GM12891 (cell line): ENCODE data around the gene KIR3DL3.
"Not testable (repeated sequence)": the region's sequence is repeated elsewhere in the genome, so short reads cannot be mapped to it uniquely, and the experiment has no call there.

Experiments
- DNase-seq: peaks from one replicate; pipeline ENCODE4 v3.0.0; 2011; ENCODE audit warnings: low spot score; ENCODE audit not compliant: insufficient read length
- FAIRE-seq: peaks from 2 replicates; lab custom pipeline; 2011; peaks lifted over from hg19 to GRCh38; lab: Jason Lieb, UNC
- PAX5 ChIP-seq: IDR thresholded peaks from 2 replicates; pipeline ENCODE4 v1.6.1; 2011; ENCODE audit warnings: low read length, moderate library complexity, mild to moderate bottlenecking; ENCODE audit not compliant: insufficient read depth, severe bottlenecking
- POLR2A ChIP-seq: IDR thresholded peaks from 2 replicates; pipeline ENCODE4 v1.6.1; 2011; ENCODE audit warnings: low read depth, low read length, control low read depth
- POLR2AphosphoS5 ChIP-seq: IDR thresholded peaks from 2 replicates; pipeline ENCODE4 v1.6.1; 2011; ENCODE audit warnings: low read depth, low read length, control low read depth
- POU2F2 ChIP-seq: IDR thresholded peaks from 2 replicates; pipeline ENCODE4 v1.6.1; 2011; ENCODE audit warnings: low read depth, mild to moderate bottlenecking, control low read depth, low read length, moderate library complexity
- SPI1 ChIP-seq: IDR thresholded peaks from 2 replicates; pipeline ENCODE4 v1.6.1; 2011; ENCODE audit warnings: low read depth, low read length, control low read depth
- TAF1 ChIP-seq: IDR thresholded peaks from 2 replicates; pipeline ENCODE4 v1.6.1; 2011; ENCODE audit warnings: low read depth, low read length, control low read depth

KIR3DL3 gene

GRCh38 chr19:54704928-54705327 is 19.3 kb upstream of the KIR3DL3 start:
- DNase-seq (no peak), FAIRE-seq (no peak)
- TF ChIP-seq POU2F2: no peak
- no peak for TF ChIP-seq TAF1
- TF ChIP-seq PAX5: no peak
- TF ChIP-seq POLR2AphosphoS5: no peak
- TF ChIP-seq SPI1: no peak

DNA sequence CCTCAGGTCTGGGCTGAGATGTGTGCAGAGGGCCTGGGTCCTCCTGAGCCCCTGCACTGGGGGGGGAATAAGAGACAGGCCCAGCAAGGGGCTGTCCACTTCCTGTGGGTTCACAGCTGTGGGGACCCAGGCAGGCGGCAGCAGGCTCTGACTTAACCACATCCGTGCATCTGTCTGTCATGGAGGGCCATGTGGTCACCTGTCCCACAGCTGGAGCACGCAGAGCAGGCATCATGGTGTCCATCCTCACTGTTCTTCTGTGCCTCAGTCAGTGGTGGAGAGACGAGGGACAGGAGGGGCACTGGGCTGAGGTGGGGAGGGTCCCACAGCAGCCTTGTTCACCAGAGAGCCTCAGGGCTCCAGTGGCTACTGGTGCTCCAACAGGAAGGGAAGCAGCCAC is 16.3 kb upstream of the KIR3DL3 start:
- DNase-seq: no peak
- no peak for TF ChIP-seq TAF1
- TF ChIP-seq SPI1: no peak
- no peak for TF ChIP-seq POLR2A
- TF ChIP-seq PAX5: no peak
- TF ChIP-seq POLR2AphosphoS5: no peak
- no peak for TF ChIP-seq POU2F2
- peak; percentile 84 for FAIRE-seq

GRCh38 chr19:54708781-54709180 is 15.5 kb upstream of the KIR3DL3 start:
- DNase-seq (no peak), FAIRE-seq (no peak)
- no peak for TF ChIP-seq PAX5
- TF ChIP-seq POLR2A: no peak
- no peak for TF ChIP-seq SPI1
- no peak for TF ChIP-seq POLR2AphosphoS5
- no peak for TF ChIP-seq POU2F2
- TF ChIP-seq TAF1: no peak

- FAIRE-seq (no peak), DNase-seq (no peak)
- TF ChIP-seq POLR2AphosphoS5: no peak
- no peak for TF ChIP-seq SPI1
- no peak for TF ChIP-seq POLR2A
- TF ChIP-seq POU2F2: no peak
- no peak for TF ChIP-seq TAF1
- TF ChIP-seq PAX5: no peak
Measured at GRCh38 chr19:54709212-54709948, 14.9 kb upstream of the KIR3DL3 start.

DNA sequence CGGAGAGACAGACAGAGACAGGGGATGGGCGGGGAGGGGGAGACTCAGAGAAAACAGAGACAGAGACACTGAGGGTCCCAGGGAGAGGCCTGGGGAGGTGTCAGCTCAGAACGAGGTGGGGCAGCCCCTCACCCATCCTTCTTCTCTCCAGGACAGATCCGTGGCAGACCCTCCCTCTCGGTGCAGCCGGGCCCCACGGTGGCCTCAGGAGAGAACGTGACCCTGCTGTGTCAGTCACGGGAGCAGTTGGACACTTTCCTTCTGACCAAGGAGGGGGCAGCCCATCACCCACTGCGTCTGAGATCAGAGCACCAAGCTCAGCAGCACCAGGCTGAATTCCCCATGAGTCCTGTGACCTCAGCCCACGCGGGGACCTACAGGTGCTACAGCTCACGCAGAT is 14.3 kb upstream of the KIR3DL3 start:
- not testable (repeated sequence) for DNase-seq, FAIRE-seq

DNA sequence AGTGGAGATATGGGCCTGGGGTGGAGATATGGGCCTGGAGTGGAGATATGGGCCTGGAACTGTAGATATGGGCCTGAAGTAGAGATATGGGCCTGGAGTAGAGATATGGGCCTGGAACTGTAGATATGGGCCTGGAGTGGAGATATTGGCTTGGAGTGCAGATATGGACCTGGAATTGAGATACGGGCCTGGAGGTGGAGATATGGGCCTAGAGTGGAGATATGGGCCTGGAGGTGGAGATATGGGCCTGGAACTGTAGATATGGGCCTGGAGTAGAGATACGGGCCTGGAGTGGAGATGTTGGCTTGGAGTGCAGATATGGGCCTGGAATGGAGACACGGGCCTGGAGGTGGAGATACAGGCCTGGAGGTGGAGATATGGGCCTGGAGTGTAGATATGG is 402 bp downstream of the KIR3DL3 start:
- DNase-seq (no peak), FAIRE-seq (no peak)
- TF ChIP-seq POU2F2: no peak
- TF ChIP-seq TAF1: no peak
- no peak for TF ChIP-seq POLR2A
- TF ChIP-seq SPI1: no peak
- TF ChIP-seq POLR2AphosphoS5: no peak
- TF ChIP-seq PAX5: no peak

DNA sequence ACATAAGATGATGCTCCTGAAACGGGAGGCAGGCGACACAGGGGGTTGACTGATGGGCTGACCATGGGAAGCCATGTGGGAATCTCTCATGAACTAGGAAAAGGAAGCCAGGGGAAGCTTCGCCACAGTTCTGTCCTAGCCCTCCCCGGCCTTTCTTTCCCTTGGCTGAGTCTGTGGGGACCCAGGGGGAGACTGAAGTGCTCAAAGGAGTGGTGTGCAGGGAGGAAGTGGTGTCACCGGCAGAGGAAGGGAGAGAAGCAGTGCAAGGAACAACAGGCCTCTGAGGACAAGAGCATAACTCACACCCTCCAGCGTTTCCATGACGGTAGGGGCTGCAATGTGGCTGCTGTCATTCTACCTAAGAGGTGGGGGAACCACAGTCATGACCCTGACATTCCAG is 1.1 kb downstream of the KIR3DL3 start:
- FAIRE-seq: no peak
- DNase-seq: no peak
- TF ChIP-seq POLR2A (no peak), PAX5 (no peak), POU2F2 (no peak), TAF1 (no peak), SPI1 (no peak), POLR2AphosphoS5 (no peak)

DNA sequence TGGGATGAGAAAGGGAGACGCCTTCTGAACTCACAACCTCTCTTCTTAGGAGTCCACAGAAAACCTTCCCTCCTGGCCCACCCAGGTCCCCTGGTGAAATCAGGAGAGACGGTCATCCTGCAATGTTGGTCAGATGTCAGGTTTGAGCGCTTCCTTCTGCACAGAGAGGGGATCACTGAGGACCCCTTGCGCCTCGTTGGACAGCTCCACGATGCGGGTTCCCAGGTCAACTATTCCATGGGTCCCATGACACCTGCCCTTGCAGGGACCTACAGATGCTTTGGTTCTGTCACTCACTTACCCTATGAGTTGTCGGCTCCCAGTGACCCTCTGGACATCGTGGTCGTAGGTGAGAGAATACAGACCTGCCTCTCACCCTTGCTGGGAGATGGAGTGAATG is 3.3 kb downstream of the KIR3DL3 start:
- DNase-seq (no peak), FAIRE-seq (no peak)
- TF ChIP-seq SPI1 (no peak), POLR2AphosphoS5 (no peak), TAF1 (no peak), POU2F2 (no peak), POLR2A (no peak), PAX5 (no peak)

DNA sequence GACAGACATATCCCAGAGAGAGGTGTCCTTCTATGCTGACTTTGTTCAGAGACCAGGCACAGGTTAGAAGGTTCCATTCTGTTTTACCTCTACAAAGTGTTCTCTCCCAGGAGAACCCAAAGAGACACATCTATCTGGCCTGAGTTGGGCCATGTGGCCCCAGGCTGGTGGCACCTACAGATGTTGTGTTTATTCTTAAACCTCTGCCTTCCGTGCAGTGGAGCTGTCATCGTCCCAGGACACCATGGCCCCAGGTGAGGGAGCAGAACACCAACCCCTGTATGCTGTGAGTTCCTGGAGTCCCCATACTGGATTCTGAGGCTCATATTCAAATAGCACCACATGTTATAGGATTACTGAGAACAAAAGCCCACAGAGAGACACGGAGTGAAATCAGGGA is 3.9 kb downstream of the KIR3DL3 start:
- FAIRE-seq (no peak), DNase-seq (no peak)
- TF ChIP-seq POLR2A (no peak), TAF1 (no peak), POLR2AphosphoS5 (no peak), PAX5 (no peak), POU2F2 (no peak), SPI1 (no peak)

- FAIRE-seq: no peak
- TF ChIP-seq POLR2AphosphoS5 (no peak), SPI1 (no peak), PAX5 (no peak), POU2F2 (no peak), POLR2A (no peak)
Measured at GRCh38 chr19:54729416-54730188, 5.4 kb downstream of the KIR3DL3 start.

More at GRCh38 chr19:54729416-54730188, 5.4 kb downstream of the KIR3DL3 start:
- DNase-seq: no peak
